Measurements from ENCODE around the gene SCUBE1. TPM values are rescaled to one million over a fixed set of nuclear protein-coding genes. Genes with fewer than 3 reads are reported as not detected.

The SCUBE1 gene
- 0.03 to 0.15 TPM (median 0.14 TPM) in 5 replicates for total RNA-seq (2022; extraction: Qiagen RNA extraction; ENCODE audit: low read depth)

GRCh38 chr22:43343262-43343669 is at the start of gene SCUBE1:
TSS of gene SCUBE1 (minus strand) at chr22:43343372. CDS start at chr22:43343261, 111 bp downstream.

GRCh38 chr22:43186272-43187170 is 156.7 kb downstream of the SCUBE1 start, which contains the start of gene TTLL12:
TSS of gene TTLL12 (minus strand) at chr22:43187134. CDS start at chr22:43187069, 65 bp downstream.

DNA sequence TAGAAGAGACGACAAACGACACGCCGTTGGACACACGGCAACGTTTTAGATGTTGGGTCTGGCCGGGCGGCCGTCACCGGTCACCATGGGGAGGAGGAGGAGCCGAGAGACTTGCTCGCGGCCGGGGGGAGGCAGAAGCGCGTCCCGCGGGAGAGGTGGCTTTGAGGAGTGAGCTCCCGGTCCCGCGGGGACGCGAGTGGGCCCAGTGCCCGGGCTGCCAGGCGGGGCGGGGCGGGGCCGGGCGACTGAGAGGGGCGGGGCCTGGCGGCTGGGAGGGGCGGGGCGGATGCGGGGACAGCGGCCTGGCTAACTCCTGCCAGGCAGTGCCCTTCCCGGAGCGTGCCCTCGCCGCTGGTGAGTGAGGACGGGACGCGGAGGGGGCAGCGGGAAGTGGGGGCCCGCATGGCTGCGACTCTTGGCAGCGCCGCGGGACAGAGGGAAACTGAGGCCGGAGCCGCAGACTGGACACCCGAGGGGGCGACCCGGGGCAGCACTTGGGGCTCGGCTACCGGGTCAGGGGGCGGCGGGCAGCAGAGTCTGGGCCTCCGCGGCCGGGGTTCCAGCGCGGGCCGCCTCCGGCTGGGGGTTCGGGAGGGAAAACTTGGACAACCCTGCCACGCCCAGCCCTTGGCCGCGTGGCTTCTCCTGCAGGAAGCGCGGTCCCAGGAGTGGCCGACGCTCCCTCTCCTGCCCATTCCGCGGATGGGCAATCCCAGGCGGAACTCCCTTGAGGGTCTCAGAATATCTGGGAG is 191.7 kb downstream of the SCUBE1 start, which contains the start of gene TSPO:
TSPO (plus strand) TSS at position 309 of the 752 bp plus-strand sequence. CDS start 7,680 bp downstream, outside the sequence.

Other genes starting within 250 kb of the SCUBE1 start
- 0.86 to 1.4 TPM (median 1.0 TPM) in 5 replicates for gene BIK, start 232.6 kb downstream of the SCUBE1 start, total RNA-seq (2022; extraction: Qiagen RNA extraction; ENCODE audit: low read depth)
- 16.5 to 28.9 TPM (median 23.8 TPM) in 5 replicates for gene MCAT, start 200.0 kb downstream of the SCUBE1 start, total RNA-seq (2022; extraction: Qiagen RNA extraction; ENCODE audit: low read depth)
- gene TSPO, start 191.8 kb downstream of the SCUBE1 start, total RNA-seq (2022; extraction: Qiagen RNA extraction; ENCODE audit: low read depth): 126 to 234 TPM (median 202 TPM) in 5 replicates
- 17.8 to 23.4 TPM (median 22.0 TPM) in 5 replicates for gene TTLL12, start 156.2 kb downstream of the SCUBE1 start, total RNA-seq (2022; extraction: Qiagen RNA extraction; ENCODE audit: low read depth)
- 0.02 to 0.06 TPM in 2 of 5 replicates, not detected in the others for gene MPPED1, start 68.6 kb upstream of the SCUBE1 start, total RNA-seq (2022; extraction: Qiagen RNA extraction; ENCODE audit: low read depth)